GM23248 (cell line): ENCODE results near the gene RBP5.

Experiments used
- EZH2 ChIP-seq: fragments of 200-600 bp; sonication (generic); IDR thresholded peaks from 2 replicates; pipeline ENCODE4 v1.6.1; 2018; ENCODE audit warnings: antibody characterized with exemption, mild to moderate bottlenecking; ENCODE audit not compliant: insufficient read depth, poor library complexity, severe bottlenecking
- EZH2phosphoT487 ChIP-seq: fragments of 200-600 bp; sonication (generic); IDR thresholded peaks from 2 replicates; pipeline ENCODE4 v1.6.1; 2018; ENCODE audit warnings: antibody characterized with exemption, moderate library complexity, mild to moderate bottlenecking, low read depth; ENCODE audit not compliant: insufficient read depth

- TF ChIP-seq EZH2, result no peak
- TF ChIP-seq EZH2phosphoT487, result no peak
These were observed at the start of gene RBP5 for GRCh38 chr12:7128681-7129286.
